Stimulated activated CD4-positive, alpha-beta T cell treated with anti-CD3 and anti-CD28 coated beads, Interleukin-2, amount 100 ng/mL, for 4 hours (primary cell): ENCODE data around the gene PES1.
"Not testable (repeated sequence)": the region's sequence is repeated elsewhere in the genome, so short reads cannot be mapped to it uniquely, and the experiment has no call there.

Experiments used
- DNase-seq: peaks from one replicate; pipeline ENCODE4 v3.0.0-alpha.2; 2020; ENCODE audit warnings: low read depth

The PES1 gene

GRCh38 chr22:30574095-30574981, 17.4 kb downstream of the PES1 start, which contains the start of gene GAL3ST1:
GAL3ST1 (minus strand) TSS chr22:30574665; CDS start chr22:30557392, 17,273 bp downstream.
- no peak for DNase-seq

DNA sequence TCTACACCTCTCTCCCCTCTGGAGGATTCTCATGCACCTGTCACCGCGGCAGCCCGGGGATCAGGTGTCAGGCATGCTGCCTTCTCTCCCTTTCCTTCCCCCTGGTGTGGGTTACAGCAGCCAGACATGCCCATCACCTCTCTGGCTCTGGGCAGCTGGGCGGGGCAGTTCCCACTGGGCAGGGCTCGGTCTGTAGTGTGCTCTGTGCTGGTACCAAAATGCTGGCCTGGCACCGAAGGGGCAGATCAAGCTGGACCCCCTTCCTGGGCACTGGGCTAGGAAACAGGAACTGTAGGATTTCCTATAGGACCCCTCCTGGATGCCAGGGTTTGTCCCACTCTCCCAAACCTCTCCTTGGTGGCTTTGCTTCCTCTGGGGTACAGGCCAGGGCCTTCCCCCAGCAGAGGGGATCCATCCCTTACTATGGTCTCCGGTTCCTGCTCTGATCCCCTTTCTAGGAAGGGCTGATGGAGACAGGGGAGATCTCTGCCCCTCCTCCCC, 18.1 kb downstream of the PES1 start:
- DNase-seq: no peak

- DNase-seq: no peak
These were observed 18.7 kb downstream of the PES1 start for GRCh38 chr22:30572840-30573593.

- DNase-seq: no peak
These were observed 19.5 kb downstream of the PES1 start for GRCh38 chr22:30572210-30572609.

DNA sequence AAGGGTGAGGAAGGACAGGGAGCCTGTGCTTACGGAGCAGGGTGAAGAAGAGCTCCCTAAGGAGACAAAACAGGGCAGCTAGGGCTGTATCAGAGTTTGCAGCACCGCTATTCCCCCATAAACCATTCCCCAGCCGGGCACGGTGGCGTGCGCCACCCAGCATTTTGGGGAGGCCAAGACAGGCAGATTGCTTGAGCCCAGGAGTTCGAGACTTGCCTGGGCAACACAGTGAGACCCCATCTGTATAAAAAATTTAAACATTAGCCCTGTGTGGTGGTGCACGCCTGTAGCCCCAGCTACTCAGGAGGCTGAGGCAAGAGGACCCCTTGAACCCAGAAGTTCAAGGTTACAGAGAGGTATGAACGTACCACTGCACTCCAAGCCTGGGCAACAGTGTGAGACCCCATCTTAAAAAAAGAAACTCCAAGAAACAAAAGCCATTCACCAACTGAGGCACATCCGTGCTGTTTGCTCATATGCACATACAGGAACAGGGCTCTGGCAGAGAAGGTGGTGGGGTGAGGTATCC, 22.0 kb downstream of the PES1 start:
- DNase-seq: no peak

DNA sequence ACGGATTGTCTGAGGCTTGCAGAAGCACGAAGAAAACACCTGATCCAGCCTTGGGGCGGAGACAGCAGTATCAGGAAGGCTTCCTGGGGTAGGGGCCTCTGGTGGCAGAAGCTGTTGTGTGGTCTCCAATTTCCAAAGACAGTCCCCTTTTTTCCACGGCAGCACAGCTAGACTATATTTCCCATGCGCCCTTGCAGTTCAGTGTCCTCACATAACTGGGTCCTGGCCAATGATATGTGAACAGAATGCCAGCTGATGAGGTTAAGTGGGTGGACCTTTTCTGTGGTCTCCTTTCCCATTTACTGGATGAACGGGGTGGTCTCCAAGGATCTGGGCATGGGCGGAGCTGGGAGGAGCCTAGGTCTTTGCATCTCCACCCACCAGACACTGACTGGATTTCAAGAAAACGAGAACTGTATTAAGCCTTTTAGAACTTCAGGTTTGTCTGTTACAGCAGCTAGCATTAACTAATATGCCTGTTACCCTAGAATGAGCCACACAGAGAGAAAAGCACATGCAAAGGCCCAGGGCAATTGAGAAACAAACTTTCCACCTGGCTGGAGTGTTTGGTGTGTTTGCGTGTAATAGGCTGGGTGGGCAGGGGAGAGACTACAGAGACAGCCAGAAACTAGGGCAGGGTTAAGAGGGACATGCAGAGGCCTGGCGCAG, 23.4 kb downstream of the PES1 start:
- DNase-seq: no peak

GRCh38 chr22:30567277-30567676, 24.4 kb downstream of the PES1 start:
- not testable (repeated sequence) for DNase-seq

GRCh38 chr22:30566125-30566524, 25.6 kb downstream of the PES1 start:
- no peak for DNase-seq

DNA sequence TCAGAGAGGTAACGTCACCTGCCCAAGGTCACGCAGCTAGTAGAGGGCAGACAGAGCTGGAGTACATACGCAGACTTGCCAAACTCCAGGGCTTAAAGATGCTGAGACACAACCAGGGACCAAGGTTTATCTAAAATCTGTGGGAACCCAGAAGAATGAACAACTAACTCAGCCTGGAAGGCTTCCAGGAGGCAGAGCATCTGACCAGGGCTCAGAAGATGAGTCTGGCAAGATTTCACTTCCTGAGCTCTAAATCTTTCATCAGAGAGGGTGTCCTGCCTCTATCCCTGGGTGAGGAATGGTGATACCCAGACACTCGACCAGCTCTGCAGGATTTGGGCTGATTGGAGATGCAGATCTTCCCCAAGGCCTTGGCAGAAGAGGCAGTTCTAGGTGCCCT, 26.4 kb downstream of the PES1 start:
- no peak for DNase-seq

GRCh38 chr22:30564761-30565119, 27.0 kb downstream of the PES1 start:
- no peak for DNase-seq

- no peak for DNase-seq
These were observed 27.5 kb downstream of the PES1 start for GRCh38 chr22:30564045-30564760.

- no peak for DNase-seq
These were observed 29.3 kb downstream of the PES1 start for GRCh38 chr22:30562366-30562765.

GRCh38 chr22:30561402-30562189, 30.1 kb downstream of the PES1 start:
- no peak for DNase-seq

DNA sequence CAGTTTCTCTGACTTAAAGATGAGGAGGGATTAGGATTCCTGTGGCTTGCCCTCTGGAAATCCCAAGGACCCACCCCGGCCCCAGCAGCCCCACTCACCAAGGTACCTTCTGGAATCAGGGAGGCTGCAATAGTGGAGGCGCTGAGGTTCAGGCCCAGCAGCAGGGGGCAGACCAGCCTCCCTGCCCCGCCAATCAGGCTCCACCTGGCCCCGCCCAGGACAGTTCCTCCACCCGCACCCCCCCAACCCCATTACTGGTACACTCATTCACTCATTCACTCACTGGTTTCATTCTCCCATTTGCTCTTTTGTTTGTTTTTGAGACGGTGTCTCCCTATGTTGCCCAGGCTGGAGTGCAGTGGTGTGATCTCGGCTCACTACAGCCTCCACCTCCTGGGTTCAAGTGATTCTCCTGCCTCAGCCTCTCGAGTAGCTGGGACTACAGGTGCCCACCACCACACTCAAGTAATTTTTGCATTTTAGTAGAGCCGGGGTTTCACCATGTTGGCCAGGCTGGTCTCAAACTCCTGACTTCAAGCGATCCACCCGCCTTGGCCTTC, 31.0 kb downstream of the PES1 start:
- DNase-seq: not testable (repeated sequence)

DNA sequence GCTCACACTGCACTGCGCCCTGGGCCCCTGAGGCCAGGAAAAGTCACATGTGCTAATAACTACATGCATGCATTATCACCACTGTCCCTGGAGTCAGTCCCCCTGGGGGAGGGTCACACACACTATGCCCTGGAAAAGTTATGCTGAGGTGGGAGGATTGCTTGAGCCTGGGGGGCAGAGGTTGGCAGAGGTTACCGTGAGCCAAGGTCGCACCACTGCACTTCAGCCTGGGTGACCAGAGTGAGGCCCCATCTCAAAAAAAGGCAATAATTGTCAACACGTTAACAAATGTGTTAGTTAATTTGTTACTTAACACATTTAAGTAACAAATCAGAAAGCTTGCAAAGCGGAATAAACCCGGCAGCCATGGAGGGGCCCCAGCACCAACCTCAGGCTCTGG, 31.8 kb downstream of the PES1 start:
- DNase-seq: no peak

DNA sequence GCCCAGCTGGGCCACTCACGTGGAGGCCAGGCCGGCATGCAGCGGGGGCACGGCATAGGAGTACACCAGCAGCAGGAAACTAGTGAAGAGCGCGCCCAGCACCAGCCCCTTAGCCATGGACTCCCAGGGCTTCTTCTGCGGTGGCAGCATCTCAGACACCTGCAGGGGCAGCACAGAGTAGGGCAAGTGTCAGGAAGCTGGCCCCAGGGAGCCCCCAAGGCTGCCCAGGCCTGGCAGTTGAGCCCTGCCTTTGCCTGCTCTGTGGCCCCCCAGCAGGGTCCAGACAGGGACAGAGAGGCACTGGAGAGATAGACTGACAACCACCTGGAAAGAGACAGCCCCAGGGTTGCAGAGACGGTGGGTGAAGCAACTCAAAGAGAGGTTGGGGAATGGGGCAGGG, 34.5 kb downstream of the PES1 start:
- DNase-seq: no peak

DNA sequence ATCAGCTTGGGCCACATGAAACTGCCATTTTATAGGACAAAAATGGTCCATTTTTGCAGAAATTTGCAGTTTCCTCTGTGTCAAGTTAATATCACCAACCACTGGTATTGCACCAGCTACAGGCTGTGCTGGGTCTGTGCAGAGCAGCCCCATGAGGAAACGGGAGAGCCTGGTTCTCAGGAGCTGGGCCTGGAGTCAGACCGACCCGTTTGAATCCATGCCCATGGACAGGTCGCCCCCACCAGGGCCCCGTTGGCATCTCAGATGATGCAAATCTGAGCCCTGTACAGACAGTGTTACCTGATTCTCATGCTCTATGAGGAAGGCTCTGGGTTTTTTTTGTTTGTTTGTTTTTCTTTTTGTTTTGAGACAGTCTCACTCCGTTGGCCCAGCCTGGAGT, 35.3 kb downstream of the PES1 start:
- no peak for DNase-seq

- DNase-seq: no peak
These were observed 36.2 kb downstream of the PES1 start for GRCh38 chr22:30555282-30556210.

DNA sequence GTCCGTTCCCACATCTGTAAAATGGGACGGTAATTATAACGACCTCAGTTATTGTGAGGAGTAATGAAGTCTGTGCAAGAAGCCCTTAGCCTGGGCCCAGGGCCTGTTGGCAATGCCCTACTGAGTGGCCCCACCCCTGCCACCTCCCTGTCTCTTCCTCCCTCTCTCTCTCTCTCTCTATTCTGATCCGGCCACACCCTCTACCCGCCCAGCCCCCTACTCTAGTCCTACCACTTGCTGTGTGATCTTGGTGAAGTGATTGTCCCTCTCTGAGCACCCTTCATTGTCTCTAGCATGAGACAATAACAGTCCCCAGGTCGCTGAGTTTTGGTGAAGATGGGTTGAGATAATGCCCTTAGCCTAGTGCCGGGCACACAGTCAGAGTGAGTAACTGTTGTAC, 37.7 kb downstream of the PES1 start:
- DNase-seq: no peak
